HG03045 (cell line): ENCODE results near the gene TUBA1C.
"Not testable (repeated sequence)": the region's sequence is repeated elsewhere in the genome, so short reads cannot be mapped to it uniquely, and the experiment has no call there.

Experiments
- ATAC-seq: cut with Tn5 transposase; IDR thresholded peaks from one replicate; pipeline ENCODE4 v1.9.1; 2021; ENCODE audit warnings: mild to moderate bottlenecking, moderate library complexity; ENCODE audit not compliant: unreplicated experiment

TUBA1C gene

GRCh38 chr12:49305762-49306510 lies 41.1 kb downstream of the TUBA1C start:
- no peak for ATAC-seq

GRCh38 chr12:49309386-49309785 lies 44.5 kb downstream of the TUBA1C start:
- ATAC-seq, result no peak

- ATAC-seq, result not testable (repeated sequence)
These were observed 45.6 kb downstream of the TUBA1C start for GRCh38 chr12:49310451-49311000.

DNA sequence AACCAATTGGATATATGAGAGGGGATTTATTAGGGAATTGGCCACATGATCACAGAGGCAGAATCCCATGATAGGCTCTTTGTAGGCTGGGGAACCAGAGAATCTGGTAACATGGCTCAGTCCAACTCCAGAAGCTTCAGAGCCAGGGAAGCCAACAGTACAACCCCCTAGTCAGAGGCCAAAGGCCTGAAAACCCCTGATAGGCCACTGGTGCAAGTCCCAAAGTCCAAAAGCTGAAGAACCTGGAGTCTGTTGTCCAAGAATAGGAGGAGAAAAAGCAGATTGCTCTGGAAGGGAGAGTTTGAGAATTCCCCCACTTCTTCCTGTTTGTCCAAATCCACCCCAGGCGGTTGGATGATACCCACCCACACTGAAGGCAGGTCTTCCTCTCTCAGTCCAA lies 49.9 kb downstream of the TUBA1C start:
- ATAC-seq, result no peak

DNA sequence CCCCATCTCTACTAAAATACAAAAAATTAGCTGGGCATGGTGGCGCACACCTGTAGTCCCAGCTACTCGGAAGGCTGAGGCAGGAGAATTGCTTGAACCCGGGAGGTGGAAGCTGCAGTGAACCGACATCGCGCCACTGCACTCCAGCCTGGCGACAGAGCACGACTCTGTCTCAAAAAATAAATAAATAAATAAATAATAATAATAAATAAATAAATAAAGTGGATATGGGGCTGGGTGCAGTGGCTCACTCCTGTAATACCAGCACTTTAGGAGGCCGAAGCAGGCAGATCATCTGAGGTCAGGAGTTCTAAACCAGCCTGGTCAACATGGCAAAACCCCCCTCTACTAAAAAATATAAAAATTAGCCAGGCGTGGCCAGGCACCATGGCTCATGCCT lies 52.2 kb downstream of the TUBA1C start:
- not testable (repeated sequence) for ATAC-seq

DNA sequence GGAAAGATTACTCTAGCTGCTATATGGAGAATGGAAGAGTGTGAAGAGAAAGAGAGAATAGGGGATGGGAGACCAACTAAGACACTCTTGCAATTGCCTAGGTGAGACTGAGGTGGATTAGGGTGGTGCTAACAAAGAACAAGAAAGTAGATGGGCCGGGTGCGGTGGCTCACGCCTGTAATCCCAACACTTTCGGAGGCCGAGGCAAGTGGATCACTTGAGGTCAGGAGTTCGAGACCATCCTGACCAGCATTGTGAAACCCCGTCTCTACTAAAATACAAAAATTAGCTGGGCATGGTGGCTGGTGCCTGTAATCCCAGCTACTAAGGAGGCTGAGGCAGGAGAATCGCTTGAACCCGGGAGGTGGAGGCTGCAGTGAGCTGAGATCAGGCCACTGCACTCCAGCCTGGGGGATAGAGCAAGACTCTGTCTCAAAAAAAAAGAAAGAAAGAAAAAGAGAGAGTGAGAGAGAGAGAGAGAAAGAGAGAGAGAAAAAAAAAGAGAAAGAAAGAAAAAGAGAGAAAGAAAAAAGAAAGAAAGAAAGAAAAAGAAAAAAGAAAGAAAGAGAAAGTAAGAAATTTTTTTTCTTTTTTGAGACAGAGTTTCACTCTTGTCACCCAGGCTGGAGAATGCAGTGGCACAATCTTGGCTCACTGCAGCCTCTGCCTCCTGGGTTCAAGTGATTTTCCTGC lies 55.7 kb downstream of the TUBA1C start:
- not testable (repeated sequence) for ATAC-seq

GRCh38 chr12:49322367-49322707 lies 57.5 kb downstream of the TUBA1C start:
- no peak for ATAC-seq

GRCh38 chr12:49322708-49323523 lies 58.0 kb downstream of the TUBA1C start, which contains the start of gene TROAP:
Gene TROAP, plus strand, starts transcription at chr12:49323255. Its CDS starts 354 bp downstream, at chr12:49323609.
- ATAC-seq, result peak; percentile 98

- no peak for ATAC-seq
These were observed 58.7 kb downstream of the TUBA1C start for GRCh38 chr12:49323524-49324097.
